GM20431 (cell line): ENCODE results near the gene CACUL1.

Experiments
- in situ Hi-C: fragments of 300-500 bp; cut with MseI, MboI; formaldehyde crosslinking; loops from one replicate; pipeline ENCODE4 v1.15.0; 2020; ENCODE audit warnings: low sequenced_read_pairs; ENCODE audit not compliant: unreplicated experiment

CACUL1 gene

GRCh38 chr10:118737603-118738302 lies 17.0 kb downstream of the CACUL1 start:
- in situ Hi-C loops: no loop called here

DNA sequence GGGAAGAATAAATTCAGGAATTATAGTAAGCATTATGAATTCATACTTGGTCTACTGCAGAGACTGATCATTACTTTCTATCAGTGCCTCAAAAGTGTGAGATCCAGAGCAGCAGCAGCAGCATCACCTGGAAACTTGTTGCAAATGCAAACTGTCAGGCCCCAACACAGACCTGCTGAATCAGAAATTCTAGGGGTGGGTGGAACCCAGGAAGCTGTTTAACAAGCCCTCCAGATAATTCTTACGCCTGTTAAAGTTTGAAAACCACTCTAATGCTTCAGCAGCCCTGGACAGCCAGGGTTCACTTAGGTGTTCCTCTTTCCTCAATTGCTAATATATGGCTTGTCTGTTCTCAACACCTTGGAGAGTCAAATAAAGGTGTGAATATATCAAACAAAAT lies 19.5 kb downstream of the CACUL1 start:
- in situ Hi-C loops: no loop called here

DNA sequence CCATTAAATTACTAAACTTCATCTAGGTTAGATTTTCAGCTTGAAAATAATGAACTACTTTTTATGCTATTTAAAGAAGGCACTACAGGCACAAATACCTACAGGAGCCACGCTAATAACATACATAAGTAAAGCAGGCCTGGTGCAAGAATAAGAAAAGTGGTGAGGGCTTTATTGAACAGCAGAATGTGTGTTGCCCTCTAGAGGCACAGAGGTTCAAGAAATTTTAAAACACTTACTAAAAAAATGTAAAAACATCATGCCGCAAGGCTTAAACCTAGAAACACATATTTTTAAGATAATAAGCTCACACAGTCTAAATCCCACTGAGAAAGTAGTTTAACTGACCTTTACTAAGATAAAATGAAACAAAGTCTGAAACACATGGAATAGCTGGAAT lies 20.3 kb downstream of the CACUL1 start:
- in situ Hi-C loops: no loop called here

- in situ Hi-C loops: no loop called here
Measured at GRCh38 chr10:118732245-118733165, 22.3 kb downstream of the CACUL1 start.

DNA sequence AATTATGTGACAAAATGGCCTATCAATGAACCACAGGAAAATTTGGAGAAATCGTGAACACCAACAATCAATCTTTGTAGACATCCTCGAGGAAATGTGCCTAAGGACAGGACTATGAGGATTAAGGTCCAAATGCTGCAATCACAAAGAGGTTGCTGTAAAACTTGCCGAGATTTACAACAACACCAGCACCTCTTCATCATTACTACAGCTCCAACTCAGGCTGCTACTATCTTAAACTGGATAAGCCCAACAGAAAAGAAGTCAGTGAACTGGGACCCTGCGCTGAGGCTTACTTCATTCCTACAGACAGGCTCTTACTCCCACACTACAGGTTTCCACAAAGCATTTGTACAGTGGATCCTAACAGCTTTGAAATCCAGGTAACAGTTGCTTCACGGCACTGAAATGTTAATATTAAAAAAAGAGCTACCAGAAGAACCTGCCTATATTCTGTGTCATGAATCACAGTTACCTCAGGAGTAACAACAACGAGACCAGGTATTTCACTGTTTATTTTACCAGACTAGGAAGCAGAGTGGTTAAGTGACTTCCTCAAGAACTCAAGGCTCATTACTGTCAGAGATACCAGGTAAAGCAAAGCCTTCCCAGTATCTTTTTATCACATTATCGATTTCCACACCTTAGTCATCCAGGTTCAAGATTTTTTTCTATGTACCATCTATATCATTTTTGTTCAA lies 23.9 kb downstream of the CACUL1 start:
- in situ Hi-C loops: no loop called here

DNA sequence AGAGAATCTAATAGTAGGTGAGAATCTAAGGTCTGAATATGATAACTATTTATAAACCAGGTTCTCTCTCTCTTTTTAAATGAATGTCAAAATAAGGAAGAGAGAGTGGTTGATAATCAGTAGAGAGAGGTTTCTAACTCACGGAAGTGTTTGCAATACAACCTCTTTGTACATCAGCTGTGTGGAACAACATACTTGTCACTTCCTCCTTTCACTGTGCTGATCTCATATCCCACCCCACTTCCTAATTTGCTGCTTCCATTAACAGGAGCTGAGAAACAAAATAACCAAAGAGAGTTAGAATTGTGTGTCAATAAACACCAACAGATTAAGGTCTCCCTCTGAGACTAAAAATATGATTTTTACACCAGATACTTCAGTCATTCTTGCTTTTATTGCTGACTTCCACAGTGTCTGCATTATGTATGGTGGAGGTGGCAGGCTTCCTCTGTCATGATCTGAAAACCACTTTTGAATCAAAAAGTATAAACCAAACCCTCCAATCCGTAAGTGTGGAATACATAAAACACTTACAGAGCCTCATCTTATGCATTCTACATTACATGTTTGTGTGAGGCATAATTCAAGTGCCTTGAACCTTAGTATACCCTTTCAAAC lies 25.0 kb downstream of the CACUL1 start:
- in situ Hi-C loops: no loop called here

DNA sequence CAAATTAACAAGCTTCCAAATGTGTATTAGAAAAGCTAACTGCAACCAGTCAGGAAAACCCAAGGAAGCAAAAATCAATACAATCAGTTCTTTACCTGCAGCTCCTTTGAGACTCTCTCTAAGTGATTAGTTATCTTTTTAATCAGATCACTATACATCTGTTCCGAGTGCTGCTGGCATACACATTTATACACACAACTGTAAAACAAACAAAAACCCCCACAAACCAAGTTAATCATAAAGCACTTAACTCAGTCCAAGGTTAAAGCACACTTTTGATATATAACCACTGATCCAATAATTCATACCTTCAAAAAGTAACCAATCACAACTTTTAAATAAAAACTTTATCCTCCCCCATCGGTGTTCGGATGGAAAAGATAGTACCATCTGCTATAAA lies 25.6 kb downstream of the CACUL1 start:
- in situ Hi-C loops: no loop called here

DNA sequence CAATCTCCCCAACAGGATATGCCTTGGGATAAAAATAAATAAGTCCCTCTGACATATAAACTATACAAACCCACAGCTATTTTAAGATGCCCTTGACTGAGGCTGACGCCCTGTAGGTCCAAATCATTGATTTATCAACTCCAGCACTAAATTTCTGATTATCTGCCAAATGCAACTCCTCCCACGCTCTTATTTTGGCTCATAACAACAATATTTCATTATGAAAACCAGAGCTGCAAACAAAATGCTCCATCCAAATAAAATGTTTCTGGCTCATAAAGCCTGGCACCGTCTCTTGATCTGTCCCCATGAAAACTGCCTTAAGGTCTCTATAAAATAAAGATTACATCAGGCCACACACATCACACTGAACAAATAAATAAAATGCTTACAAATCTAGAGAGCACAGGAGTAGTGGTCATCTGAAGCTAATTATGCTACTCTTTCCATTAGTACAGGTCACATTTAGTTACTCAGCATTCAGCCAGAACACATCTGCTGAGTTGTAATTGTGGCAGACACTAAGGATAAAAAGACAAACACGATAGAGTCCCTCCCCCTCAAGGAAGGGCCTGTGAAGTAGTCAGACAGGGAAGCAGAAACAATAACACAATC lies 28.8 kb downstream of the CACUL1 start:
- in situ Hi-C loops: no loop called here

GRCh38 chr10:118723466-118723865 lies 31.3 kb downstream of the CACUL1 start:
- in situ Hi-C loops: no loop called here

GRCh38 chr10:118721539-118721876 lies 33.3 kb downstream of the CACUL1 start:
- in situ Hi-C loops: no loop called here

GRCh38 chr10:118720685-118721538 lies 33.9 kb downstream of the CACUL1 start:
- in situ Hi-C loops: no loop called here

DNA sequence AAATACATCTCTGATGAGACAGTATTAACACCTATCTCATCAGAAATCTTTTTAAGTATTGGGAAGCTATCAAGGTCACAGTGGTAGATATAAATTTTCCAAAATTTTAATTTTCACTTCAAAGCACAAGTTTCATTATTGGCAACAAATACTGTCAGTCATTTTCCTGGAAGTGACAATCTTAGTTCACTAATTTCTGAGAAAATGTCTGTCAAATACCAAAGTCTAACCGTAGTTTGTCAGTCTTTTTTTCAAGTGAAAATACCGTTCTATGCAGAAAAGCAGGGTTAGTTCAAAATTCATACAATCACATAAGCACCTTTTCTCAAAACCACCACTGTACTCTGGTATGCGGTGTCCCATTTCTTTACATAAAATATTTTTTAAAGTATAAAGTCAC lies 40.4 kb downstream of the CACUL1 start:
- in situ Hi-C loops: no loop called here

GRCh38 chr10:118712930-118713634 lies 41.7 kb downstream of the CACUL1 start:
- in situ Hi-C loops: no loop called here

DNA sequence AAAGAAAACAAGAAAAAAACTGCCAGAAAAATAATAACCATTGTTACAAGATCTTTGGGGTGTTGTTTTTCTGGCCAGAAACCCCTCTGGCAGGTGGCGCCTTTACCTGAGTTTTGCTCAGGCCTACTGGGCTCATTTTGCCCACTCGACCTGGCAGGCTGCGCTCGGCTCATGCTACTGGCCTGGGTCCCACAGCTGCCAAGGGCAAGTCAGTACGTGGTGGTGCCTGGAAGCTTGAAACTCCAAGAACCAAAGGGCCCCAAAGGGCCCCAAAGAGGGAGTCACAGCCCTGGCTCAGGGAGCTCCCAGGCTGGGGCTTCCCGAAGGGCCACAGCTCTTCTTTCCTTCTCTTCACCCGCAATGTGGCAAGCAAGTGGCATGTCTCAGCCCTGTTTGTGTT lies 42.7 kb downstream of the CACUL1 start:
- in situ Hi-C loops: no loop called here

DNA sequence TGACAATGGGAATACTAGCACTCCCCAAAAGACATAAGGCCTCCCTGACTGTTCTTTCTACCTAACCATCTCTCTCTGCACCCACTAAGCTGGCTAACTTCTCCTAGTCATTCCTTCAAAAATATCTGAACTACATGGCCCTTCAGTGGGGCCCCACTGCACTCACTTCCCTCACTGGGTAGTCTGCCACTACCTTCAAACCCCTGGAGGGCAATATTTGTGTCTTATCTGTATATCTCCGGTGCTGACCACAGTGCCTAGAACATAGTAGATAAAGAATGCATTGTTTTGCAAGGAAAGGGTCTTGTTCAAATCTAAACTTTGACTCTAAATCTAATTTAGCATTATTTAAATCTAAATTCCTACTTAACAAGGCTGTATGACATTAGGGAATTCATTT lies 44.3 kb downstream of the CACUL1 start:
- in situ Hi-C loops: no loop called here

DNA sequence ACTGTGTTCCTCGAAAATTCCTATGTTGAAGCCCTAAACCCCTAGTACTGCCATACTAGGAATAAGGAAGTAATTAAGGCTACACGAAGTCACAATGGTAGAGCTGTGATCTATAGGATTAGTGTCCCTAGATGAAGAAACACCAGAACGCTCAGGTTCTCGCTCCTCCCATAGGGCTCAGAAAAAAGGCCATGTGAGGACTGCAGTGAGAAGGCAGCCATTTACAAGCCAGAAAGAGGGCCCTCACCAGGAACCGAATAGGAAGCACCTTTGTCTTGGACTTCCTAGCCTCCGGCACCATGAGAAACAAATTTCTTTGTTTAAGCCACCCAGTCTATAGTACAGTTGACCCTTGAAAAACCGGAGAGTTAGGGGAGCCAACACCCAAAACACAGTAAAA lies 46.2 kb downstream of the CACUL1 start:
- in situ Hi-C loops: no loop called here

- in situ Hi-C loops: no loop called here
Measured at GRCh38 chr10:118704711-118705110, 50.1 kb downstream of the CACUL1 start.

DNA sequence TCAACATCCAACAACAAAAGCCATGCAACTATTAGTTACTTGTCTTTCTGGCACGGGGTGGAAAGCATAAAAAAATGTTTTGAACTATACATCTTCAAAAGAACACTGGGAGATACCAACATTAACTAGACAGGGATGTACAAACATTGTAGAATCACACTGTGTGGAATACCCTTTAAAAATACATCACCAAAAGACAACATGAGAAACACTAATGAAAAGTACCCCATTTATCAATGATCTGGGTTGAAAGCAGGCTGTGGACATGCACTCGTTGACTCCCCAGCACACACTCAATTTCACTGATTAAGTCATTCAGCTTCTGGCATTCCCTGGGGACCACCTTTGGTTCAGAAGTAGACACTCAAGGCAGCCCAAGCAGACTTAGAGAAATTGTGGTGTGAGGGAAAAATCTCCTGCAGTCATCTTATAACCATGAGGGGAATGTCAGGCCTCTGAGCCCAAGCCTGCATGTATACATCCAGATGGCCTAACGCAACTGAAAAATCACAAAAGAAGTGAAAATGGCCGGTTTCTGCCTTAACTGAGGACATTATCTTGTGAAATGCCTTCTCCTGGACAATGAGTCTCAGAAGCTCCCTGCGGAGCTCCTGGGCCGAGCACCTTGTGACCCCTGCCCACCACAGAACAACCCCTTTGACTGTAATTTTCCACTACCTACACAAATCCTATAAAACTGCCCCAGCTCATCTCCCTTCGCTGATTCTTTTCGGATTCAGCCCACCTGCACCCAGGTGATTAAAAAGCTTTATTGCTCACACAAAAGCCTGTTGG lies 53.0 kb downstream of the CACUL1 start:
- in situ Hi-C loops: no loop called here
